HG02798 (cell line): ENCODE data around the gene ACOT4.
A peak's percentile ranks its signal among the peaks of the same experiment; 100 is the strongest.
"Not testable (repeated sequence)": the region's sequence is repeated elsewhere in the genome, so short reads cannot be mapped to it uniquely, and the experiment has no call there.

ENCODE experiments used
- ATAC-seq: cut with Tn5 transposase; IDR thresholded peaks from one replicate; pipeline ENCODE4 v1.9.1; 2021; ENCODE audit warnings: mild to moderate bottlenecking; ENCODE audit not compliant: unreplicated experiment, poor library complexity

The ACOT4 gene

DNA sequence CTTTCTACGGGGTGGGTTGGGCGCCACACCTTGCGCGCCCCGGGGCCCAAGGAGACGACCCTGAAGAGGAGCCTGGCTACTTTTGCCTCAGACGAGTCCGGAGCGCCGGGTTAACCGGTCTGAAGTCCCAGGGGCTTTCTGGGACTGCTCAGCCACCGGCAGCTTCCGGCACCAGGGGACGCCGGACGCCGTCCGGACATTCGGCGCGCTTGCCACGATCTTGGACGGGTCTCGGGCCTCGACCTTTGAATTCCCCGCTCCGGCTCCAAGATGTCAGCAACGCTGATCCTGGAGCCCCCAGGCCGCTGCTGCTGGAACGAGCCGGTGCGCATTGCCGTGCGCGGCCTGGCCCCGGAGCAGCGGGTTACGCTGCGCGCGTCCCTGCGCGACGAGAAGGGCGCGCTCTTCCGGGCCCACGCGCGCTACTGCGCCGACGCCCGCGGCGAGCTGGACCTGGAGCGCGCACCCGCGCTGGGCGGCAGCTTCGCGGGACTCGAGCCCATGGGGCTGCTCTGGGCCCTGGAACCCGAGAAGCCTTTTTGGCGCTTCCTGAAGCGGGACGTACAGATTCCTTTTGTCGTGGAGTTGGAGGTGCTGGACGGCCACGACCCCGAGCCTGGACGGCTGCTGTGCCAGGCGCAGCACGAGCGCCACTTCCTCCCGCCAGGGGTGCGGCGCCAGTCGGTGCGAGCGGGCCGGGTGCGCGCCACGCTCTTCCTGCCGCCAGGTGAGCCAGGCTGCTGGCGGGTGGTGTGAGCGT is at the start of gene ACOT4:
TSS of gene ACOT4 (plus strand) at position 184 of the 760 bp plus-strand sequence. CDS start at position 271, 87 bp downstream.
- peak; percentile 77 for ATAC-seq

GRCh38 chr14:73542961-73543360 is 48.7 kb upstream of the ACOT4 start:
- ATAC-seq = not testable (repeated sequence)

DNA sequence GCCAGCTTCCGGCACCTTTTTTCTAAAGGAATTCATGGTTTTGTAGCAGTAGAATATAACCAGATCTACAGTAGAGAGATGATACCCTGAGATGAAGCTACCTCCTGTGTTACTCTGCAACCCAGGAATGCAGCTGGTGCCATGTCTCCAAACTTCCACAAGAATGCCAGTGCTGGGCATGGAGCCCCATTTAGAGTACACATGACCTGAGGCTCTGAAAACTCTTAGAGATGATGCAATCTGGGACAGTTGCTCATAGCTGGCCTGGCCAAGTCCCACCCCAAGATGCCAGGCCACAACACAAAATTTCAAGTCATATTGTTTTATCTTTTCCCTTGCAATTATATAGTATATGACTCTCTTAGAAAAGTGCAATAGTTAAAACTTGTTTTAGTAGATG is 46.3 kb upstream of the ACOT4 start:
- not testable (repeated sequence) for ATAC-seq

- ATAC-seq = not testable (repeated sequence)
Measured at GRCh38 chr14:73549097-73549496, 42.6 kb upstream of the ACOT4 start.

DNA sequence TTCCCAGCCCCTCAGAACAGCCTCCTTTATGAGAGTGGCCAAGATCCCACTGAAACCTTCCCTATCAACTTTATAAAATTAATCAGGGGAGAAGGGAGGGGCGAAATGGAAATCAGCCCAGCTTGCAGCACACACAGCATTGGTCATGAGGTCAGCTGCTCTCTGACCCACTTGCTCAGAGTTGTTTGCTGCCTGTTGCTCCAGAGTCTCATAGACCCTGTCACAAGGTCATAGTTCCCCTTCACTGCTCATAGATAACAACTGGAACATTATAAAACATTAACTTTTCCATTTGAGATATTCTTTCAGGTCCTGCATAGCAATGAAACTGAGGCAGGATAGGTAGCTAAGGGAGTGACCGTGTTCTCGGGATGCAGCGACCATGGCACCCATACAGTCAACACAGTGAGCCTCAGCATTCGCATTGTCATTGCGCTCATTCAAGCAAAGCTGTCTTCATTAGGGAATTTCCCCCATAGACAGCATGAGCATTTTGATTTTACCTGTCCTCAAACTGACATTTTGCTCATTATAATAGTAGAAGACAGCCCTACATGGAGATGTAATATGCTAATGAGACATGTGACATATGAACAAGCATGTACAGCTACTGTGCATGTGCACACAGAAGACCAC is 41.7 kb upstream of the ACOT4 start:
- ATAC-seq = not testable (repeated sequence)

DNA sequence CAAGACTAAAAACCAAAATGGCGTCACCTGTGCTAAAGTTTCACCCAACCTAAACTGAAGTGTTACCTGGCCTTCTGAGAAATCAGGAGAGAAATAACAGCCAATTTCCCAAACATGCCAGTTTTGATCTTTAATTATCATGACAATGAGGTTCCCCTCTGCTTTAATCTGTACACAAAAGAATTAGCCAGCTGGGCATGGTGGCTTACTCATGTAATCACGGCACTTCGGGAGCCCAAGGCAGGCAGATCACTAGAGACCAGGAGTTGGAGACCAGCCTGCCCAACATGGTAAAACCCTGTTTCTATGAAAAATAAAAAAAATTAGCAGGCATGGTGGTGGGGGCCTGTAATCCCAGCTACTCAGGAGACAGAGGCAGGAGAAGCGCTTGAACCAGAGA is 37.8 kb upstream of the ACOT4 start:
- ATAC-seq = no peak

GRCh38 chr14:73557201-73557600 is 34.5 kb upstream of the ACOT4 start:
- ATAC-seq = not testable (repeated sequence)

DNA sequence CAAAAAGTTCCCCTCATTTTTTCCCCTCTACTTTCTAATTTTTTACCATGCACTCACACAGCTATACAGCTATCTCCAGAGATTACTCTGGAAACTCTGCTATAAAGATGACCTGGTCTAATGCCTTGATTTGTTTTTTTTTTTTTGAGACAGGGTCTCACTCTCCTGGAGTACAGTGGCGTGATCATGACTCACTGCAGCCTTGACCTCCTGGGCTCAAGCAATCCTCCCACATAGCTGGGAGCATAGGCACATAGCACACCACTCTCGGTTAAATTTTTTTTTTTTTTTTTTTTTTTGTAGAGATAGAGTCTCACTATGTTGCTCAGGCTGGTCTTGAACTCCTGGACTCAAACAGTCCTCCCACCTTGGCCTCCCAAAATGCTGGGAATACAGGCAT is 33.4 kb upstream of the ACOT4 start:
- ATAC-seq = not testable (repeated sequence)

- not testable (repeated sequence) for ATAC-seq
Measured at GRCh38 chr14:73562256-73562655, 29.4 kb upstream of the ACOT4 start.

GRCh38 chr14:73562696-73563095 is 29.0 kb upstream of the ACOT4 start:
- not testable (repeated sequence) for ATAC-seq

GRCh38 chr14:73566431-73566830 is 25.2 kb upstream of the ACOT4 start:
- not testable (repeated sequence) for ATAC-seq

DNA sequence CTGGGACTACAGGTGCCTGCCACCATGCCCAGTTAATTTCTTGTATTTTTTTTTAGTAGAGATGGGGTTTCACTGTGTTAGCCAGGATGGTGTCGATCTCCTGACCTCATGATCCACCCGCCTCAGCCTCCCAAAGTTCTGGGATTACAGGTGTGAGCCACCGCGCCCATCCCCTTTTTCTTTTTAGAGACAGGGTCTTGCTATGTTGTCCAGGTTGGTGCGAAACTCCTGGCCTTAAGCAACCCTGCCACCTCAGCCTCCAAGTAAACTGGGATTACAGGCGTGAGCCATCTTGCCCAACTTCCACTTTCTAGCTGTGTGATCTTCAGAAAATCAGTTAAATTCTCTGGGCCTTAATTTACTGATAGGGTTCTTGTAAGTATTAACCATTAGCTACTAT is 24.7 kb upstream of the ACOT4 start:
- ATAC-seq = not testable (repeated sequence)

GRCh38 chr14:73567358-73567757 is 24.3 kb upstream of the ACOT4 start:
- no peak for ATAC-seq

GRCh38 chr14:73567951-73568885 is 23.5 kb upstream of the ACOT4 start:
- ATAC-seq = no peak

DNA sequence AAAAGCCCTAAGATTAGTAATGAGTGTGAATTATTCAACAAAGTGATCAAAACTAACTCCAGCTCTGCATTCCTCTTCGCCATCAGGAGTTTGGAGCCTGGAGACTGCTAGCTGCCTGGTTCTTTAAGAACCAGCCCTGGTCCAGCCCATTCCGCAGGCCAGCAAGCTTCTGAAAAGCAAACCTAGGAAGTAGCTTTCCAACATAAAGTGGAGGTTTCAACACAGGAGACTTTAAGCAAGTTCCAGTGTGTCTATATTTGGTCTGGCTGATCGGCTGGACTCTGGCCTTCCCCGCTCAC is 22.8 kb upstream of the ACOT4 start:
- not testable (repeated sequence) for ATAC-seq

- peak; percentile 66 for ATAC-seq
Measured at GRCh38 chr14:73569185-73569958, 22.3 kb upstream of the ACOT4 start, which contains the start of gene ACOT2. Gene ACOT2 (plus strand): TSS chr14:73569213. CDS start chr14:73569241, 28 bp downstream.

- ATAC-seq = peak; percentile 62
Measured at GRCh38 chr14:73570913-73571312, 20.8 kb upstream of the ACOT4 start.

DNA sequence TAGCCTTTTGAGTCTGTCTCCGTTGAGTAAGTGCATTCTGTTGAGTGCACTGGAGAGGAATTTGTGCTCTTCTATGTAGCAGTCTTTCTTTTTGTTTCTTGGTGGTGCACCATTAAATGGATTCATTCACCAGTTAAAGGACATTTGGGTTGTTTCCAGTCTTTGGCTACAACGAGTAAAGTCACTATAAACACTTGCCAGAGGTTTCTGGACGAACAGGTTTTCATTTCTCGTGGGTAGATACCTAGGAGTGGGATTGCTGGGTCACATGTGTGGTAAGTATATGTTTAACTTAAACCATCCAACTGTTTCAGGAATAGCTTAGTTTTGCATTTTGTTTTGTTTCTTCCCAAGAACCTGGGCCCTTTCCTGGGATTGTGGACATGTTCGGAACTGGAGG is 18.6 kb upstream of the ACOT4 start:
- ATAC-seq = not testable (repeated sequence)

- ATAC-seq = not testable (repeated sequence)
Measured at GRCh38 chr14:73573740-73574139, 17.9 kb upstream of the ACOT4 start.

DNA sequence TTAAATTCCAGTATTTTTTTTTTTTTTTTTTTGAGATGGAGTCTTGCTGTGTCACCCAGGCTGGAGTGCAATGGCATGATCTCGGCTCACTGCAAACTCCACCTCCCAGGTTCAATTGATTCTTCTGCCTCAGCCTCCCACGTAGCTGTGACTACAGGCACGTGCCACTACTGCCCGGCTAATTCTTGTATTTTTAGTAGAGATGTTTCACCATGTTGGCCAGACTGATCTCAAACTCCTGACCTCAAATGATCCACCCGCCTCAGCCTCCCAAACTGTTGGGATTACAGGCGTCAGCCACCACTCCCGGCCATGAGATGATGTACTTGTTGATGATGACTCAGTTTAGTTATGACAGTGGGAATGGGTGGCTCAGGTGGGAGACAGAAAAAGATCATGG is 17.4 kb upstream of the ACOT4 start:
- ATAC-seq = not testable (repeated sequence)
